ENCODE measurements around the gene LHCGR.
"Not testable (repeated sequence)": the region's sequence is repeated elsewhere in the genome, so short reads cannot be mapped to it uniquely, and the experiment has no call there.

LHCGR gene

DNA sequence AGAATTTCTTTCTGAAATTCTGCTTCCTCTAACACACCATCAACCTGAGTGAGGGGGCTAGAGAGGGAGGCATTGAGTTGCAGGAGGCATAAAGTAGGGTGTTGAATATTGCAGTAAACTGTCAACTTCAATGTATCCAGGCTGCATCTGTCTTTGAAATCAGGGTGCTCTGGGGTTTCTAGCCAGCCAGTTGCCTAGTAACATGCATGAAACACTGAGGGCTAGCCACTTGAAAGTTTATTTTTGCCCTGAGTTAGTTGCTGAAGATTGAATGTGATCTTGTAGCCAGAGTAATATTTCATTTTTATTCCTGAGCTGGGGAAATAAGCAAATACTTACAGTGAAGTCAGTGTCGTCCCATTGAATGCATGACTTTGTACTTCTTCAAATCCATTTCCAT is 41.9 kb downstream of the LHCGR start:
- no peak overlapping the region for H3K4me3 ChIP-seq (ENCODE audit: extremely low read depth, insufficient read depth, low read length, poor library complexity, severe bottlenecking)
- WGBS, 2 experiments (ENCODE audit: insufficient coverage in 2 of 2): no CpG with 5 or more reads among the region's 1 CpG
- H3K27ac ChIP-seq (ENCODE audit: low read depth, low read length, severe bottlenecking): no peak overlapping the region
- no peaks in the 10 kb centered on the region for H3K36me3 ChIP-seq (ENCODE audit: control insufficient read depth, insufficient read depth, low read length)
- H3K4me1 ChIP-seq (ENCODE audit: control insufficient read depth, insufficient read depth, low read length, poor library complexity, severe bottlenecking): peaks cover 3% of the 10 kb centered on the region
- H3K9me3 ChIP-seq (ENCODE audit: control insufficient read depth, low read length): no peaks in the 10 kb centered on the region

GRCh38 chr2:48712151-48712550 is 43.4 kb downstream of the LHCGR start:
- no peak overlapping the region for H3K27ac ChIP-seq (ENCODE audit: low read depth, low read length, severe bottlenecking)
- 60% methylated on average over 1 of the region's 2 CpGs; no CpG with 5 or more reads in 1 of the 2 experiments for WGBS, 2 experiments (ENCODE audit: insufficient coverage in 2 of 2)
- peaks cover 3% of the 10 kb centered on the region for H3K4me1 ChIP-seq (ENCODE audit: control insufficient read depth, insufficient read depth, low read length, poor library complexity, severe bottlenecking)
- no peaks in the 10 kb centered on the region for H3K36me3 ChIP-seq (ENCODE audit: control insufficient read depth, insufficient read depth, low read length)
- H3K9me3 ChIP-seq (ENCODE audit: control insufficient read depth, low read length): peaks cover 3% of the 10 kb centered on the region
- H3K4me3 ChIP-seq (ENCODE audit: extremely low read depth, insufficient read depth, low read length, poor library complexity, severe bottlenecking): no peak overlapping the region

DNA sequence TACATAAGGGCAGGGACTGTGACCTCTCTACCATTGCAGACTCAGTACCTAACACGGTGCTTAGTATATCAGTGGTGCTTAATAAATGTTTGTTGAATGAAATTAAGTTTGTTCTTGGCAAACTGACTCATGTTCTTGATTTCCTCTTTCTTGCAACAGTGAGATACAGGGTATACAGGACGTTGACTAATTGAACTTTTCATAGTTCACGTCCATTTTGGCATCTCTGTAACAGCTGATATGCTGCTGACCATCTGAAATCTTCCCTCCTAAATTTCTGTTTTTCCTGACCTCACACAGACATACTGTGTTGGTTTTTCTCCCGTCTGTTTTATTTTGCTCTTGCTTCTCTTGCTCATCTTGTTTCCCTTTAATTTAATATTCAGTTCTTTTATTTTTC is 44.2 kb downstream of the LHCGR start:
- H3K4me3 ChIP-seq (ENCODE audit: extremely low read depth, insufficient read depth, low read length, poor library complexity, severe bottlenecking): no peak overlapping the region
- 68 to 69% methylated on average over 4 of the region's 4 CpGs for WGBS, 2 experiments (ENCODE audit: insufficient coverage in 2 of 2)
- peaks cover 3% of the 10 kb centered on the region for H3K9me3 ChIP-seq (ENCODE audit: control insufficient read depth, low read length)
- no peaks in the 10 kb centered on the region for H3K36me3 ChIP-seq (ENCODE audit: control insufficient read depth, insufficient read depth, low read length)
- H3K27ac ChIP-seq (ENCODE audit: low read depth, low read length, severe bottlenecking): no peak overlapping the region
- peaks cover 3% of the 10 kb centered on the region for H3K4me1 ChIP-seq (ENCODE audit: control insufficient read depth, insufficient read depth, low read length, poor library complexity, severe bottlenecking)

DNA sequence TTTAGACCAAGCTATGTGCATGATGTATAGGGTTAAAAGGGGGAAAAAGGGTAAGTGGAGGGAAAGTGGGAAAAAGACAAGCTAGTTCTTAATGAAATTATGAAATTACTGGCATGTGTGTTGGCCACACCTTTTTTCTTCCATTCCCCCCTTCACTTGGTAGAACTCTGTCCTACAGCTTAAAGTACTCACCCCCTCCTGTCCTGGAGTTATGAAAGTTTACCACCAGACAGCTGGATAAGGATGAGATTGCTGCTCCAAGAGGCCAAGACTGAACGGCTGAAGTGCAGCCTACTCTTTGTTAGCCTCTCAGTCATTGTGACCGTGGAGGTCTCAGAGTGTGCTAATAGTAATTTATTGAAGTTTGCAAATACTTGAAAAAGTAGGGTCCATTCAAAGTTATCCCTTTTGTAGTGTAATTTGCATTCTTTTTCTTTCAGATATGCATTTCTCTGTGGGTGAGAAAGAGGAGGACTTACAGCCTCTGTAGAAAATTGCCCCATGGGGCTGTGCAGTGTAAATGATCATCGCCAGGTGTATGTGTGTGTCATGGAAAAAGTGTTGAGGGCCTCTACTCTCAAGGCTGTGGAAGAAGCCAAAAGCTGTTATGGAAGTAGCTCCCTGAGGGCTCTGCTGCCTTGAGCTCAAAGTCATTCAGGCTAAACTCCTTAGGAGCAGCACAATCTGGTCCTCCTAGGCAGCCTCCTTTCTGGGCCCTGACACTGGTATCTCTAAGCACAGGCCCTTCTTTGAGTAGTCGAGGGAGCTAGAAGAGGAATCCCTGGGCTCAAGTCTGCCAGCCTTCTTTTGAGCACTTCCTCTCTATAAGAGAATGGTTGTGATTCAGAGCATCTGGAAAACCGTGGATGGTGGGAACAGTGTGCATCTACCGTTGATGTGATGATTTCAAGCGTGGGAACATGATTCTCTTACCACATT is 46.2 kb downstream of the LHCGR start:
- no peak overlapping the region for H3K27ac ChIP-seq (ENCODE audit: low read depth, low read length, severe bottlenecking)
- WGBS, 2 experiments (ENCODE audit: insufficient coverage in 2 of 2): 78 to 82% methylated on average over 5 to 6 of the region's 7 CpGs
- H3K36me3 ChIP-seq (ENCODE audit: control insufficient read depth, insufficient read depth, low read length): no peaks in the 10 kb centered on the region
- peaks cover 3% of the 10 kb centered on the region for H3K4me1 ChIP-seq (ENCODE audit: control insufficient read depth, insufficient read depth, low read length, poor library complexity, severe bottlenecking)
- peaks cover 3% of the 10 kb centered on the region for H3K9me3 ChIP-seq (ENCODE audit: control insufficient read depth, low read length)
- no peak overlapping the region for H3K4me3 ChIP-seq (ENCODE audit: extremely low read depth, insufficient read depth, low read length, poor library complexity, severe bottlenecking)

DNA sequence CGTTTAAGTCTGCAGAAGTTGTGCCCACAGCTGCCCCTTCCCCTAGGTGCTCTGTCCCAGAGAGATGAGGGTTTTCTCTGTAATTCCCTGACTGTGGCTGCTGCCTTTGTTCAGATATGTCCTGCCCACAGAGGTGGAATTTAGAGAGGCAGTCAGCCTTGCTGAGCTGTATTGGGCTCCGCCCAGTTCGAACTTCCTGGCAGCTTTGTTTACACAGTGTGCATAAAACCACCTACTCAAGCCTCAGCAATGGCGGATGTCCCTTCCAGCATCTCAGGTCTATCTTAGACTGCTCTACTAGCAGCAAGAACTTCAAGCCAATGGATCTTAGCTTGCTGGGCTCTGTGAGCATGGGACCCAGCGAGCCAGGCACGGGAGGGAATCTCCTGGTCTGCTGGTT is 48.1 kb downstream of the LHCGR start:
- no peak overlapping the region for H3K27ac ChIP-seq (ENCODE audit: low read depth, low read length, severe bottlenecking)
- H3K4me1 ChIP-seq (ENCODE audit: control insufficient read depth, insufficient read depth, low read length, poor library complexity, severe bottlenecking): no peaks in the 10 kb centered on the region
- whole genome bisulfite sequencing, 2 experiments (ENCODE audit: insufficient coverage in 2 of 2): 84 to 92% methylated on average over 4 to 6 of the region's 6 CpGs
- peaks cover 3% of the 10 kb centered on the region for H3K9me3 ChIP-seq (ENCODE audit: control insufficient read depth, low read length)
- H3K4me3 ChIP-seq (ENCODE audit: extremely low read depth, insufficient read depth, low read length, poor library complexity, severe bottlenecking): no peak overlapping the region
- H3K36me3 ChIP-seq (ENCODE audit: control insufficient read depth, insufficient read depth, low read length): no peaks in the 10 kb centered on the region

GRCh38 chr2:48703621-48704020 is 51.9 kb downstream of the LHCGR start:
- H3K9me3 ChIP-seq (ENCODE audit: control insufficient read depth, low read length); H3K4me1 ChIP-seq (ENCODE audit: control insufficient read depth, insufficient read depth, low read length, poor library complexity, severe bottlenecking): not testable (repeated sequence)

GRCh38 chr2:48699348-48699930 is 56.1 kb downstream of the LHCGR start:
- Histone ChIP-seq H3K27ac (ENCODE audit: low read depth, low read length, severe bottlenecking) (no peak overlapping the region), H3K9me3 (ENCODE audit: control insufficient read depth, low read length) (no peaks in the 10 kb centered on the region), H3K4me1 (ENCODE audit: control insufficient read depth, insufficient read depth, low read length, poor library complexity, severe bottlenecking) (peaks cover 4% of the 10 kb centered on the region), H3K4me3 (ENCODE audit: extremely low read depth, insufficient read depth, low read length, poor library complexity, severe bottlenecking) (no peak overlapping the region), H3K36me3 (ENCODE audit: control insufficient read depth, insufficient read depth, low read length) (no peaks in the 10 kb centered on the region)
- WGBS, 2 experiments (ENCODE audit: insufficient coverage in 2 of 2): 71 to 72% methylated on average over 2 of the region's 2 CpGs

More at GRCh38 chr2:48703621-48704020, 51.9 kb downstream of the LHCGR start:
- not testable (repeated sequence) for H3K36me3 ChIP-seq (ENCODE audit: control insufficient read depth, insufficient read depth, low read length); H3K4me3 ChIP-seq (ENCODE audit: extremely low read depth, insufficient read depth, low read length, poor library complexity, severe bottlenecking); H3K27ac ChIP-seq (ENCODE audit: low read depth, low read length, severe bottlenecking)
- 89 to 96% methylated on average over 3 of the region's 6 CpGs for WGBS, 2 experiments (ENCODE audit: insufficient coverage in 2 of 2)

DNA sequence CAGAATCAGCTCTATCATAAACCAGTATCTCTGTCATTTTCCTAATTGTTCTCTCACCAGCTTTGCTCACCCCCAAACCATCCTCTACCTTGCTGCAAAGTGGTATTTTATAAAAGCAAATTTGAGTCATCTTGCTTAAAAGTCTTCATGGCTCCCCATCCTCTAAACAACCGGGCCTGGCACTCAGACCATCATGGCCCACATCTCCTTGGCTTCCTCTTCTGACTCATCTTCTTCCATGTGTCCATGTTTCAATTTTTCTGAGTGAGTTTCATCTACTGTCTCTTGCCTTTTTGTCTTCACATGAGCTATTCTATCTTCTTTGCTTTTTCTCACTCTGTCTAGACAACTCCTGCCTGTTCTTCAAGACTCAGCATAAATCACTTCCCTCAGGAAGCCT is 58.6 kb downstream of the LHCGR start:
- H3K4me3 ChIP-seq (ENCODE audit: extremely low read depth, insufficient read depth, low read length, poor library complexity, severe bottlenecking): no peak overlapping the region
- WGBS, 2 experiments (ENCODE audit: insufficient coverage in 2 of 2): 73 to 80% methylated on average over 1 of the region's 1 CpG

GRCh38 chr2:48695991-48696390 is 59.5 kb downstream of the LHCGR start:
- Histone ChIP-seq H3K36me3 (ENCODE audit: control insufficient read depth, insufficient read depth, low read length) (no peaks in the 10 kb centered on the region), H3K4me3 (ENCODE audit: extremely low read depth, insufficient read depth, low read length, poor library complexity, severe bottlenecking) (no peak overlapping the region), H3K9me3 (ENCODE audit: control insufficient read depth, low read length) (no peaks in the 10 kb centered on the region), H3K4me1 (ENCODE audit: control insufficient read depth, insufficient read depth, low read length, poor library complexity, severe bottlenecking) (peaks cover 15% of the 10 kb centered on the region), H3K27ac (ENCODE audit: low read depth, low read length, severe bottlenecking) (no peak overlapping the region)

More for the DNA sequence above, 58.6 kb downstream of the LHCGR start:
- Histone ChIP-seq H3K4me1 (ENCODE audit: control insufficient read depth, insufficient read depth, low read length, poor library complexity, severe bottlenecking) (peaks cover 15% of the 10 kb centered on the region), H3K9me3 (ENCODE audit: control insufficient read depth, low read length) (no peaks in the 10 kb centered on the region), H3K27ac (ENCODE audit: low read depth, low read length, severe bottlenecking) (no peak overlapping the region), H3K36me3 (ENCODE audit: control insufficient read depth, insufficient read depth, low read length) (no peaks in the 10 kb centered on the region)

DNA sequence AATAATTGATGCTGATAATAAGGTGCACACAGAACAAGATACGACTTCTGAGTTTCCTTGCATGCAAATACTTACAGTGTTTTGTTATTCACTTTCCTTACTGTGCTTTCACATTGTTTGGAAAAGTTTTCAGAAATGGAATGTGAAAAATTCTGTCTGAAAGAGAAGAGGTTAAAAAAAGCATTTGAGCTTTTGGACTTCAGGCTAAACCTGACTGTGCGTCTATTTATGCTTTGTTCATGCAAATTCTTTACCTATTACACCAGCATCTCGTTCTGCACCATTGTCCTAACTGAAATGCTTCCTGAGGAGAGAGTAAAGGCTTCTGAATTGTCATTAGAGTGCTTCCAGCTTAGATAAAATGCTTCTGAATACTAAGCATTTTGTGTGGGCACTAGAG is 61.4 kb downstream of the LHCGR start:
- H3K9me3 ChIP-seq (ENCODE audit: control insufficient read depth, low read length): no peaks in the 10 kb centered on the region
- H3K36me3 ChIP-seq (ENCODE audit: control insufficient read depth, insufficient read depth, low read length): no peaks in the 10 kb centered on the region
- H3K27ac ChIP-seq (ENCODE audit: low read depth, low read length, severe bottlenecking): peak overlapping the region; percentile 19
- WGBS, 2 experiments (ENCODE audit: insufficient coverage in 2 of 2): no CpG with 5 or more reads among the region's 3 CpGs
- no peak overlapping the region for H3K4me3 ChIP-seq (ENCODE audit: extremely low read depth, insufficient read depth, low read length, poor library complexity, severe bottlenecking)
- peaks cover 15% of the 10 kb centered on the region for H3K4me1 ChIP-seq (ENCODE audit: control insufficient read depth, insufficient read depth, low read length, poor library complexity, severe bottlenecking)

- Histone ChIP-seq H3K4me1 (ENCODE audit: control insufficient read depth, insufficient read depth, low read length, poor library complexity, severe bottlenecking) (peaks cover 15% of the 10 kb centered on the region), H3K4me3 (ENCODE audit: extremely low read depth, insufficient read depth, low read length, poor library complexity, severe bottlenecking) (no peak overlapping the region), H3K36me3 (ENCODE audit: control insufficient read depth, insufficient read depth, low read length) (no peaks in the 10 kb centered on the region), H3K27ac (ENCODE audit: low read depth, low read length, severe bottlenecking) (peak overlapping the region; percentile 19), H3K9me3 (ENCODE audit: control insufficient read depth, low read length) (no peaks in the 10 kb centered on the region)
- WGBS, 2 experiments (ENCODE audit: insufficient coverage in 2 of 2): 53 to 60% methylated on average over 2 to 3 of the region's 3 CpGs
Measured at GRCh38 chr2:48693645-48694044, 61.9 kb downstream of the LHCGR start.

All from mesodermal cell (in vitro differentiated cells).